ENCODE measurements around the gene PDGFB. TPM values are rescaled to one million over a fixed set of nuclear protein-coding genes. Genes with fewer than 3 reads are reported as not detected.

PDGFB gene
- total RNA-seq, 1 donor from 2014 or later, result 79.6 TPM

GRCh38 chr22:39178206-39179111 is 66.3 kb downstream of the PDGFB start:
- H3K4me3 ChIP-seq (ENCODE audit: low read depth, low read length), result no peak overlapping the region
- TF ChIP-seq CTCF (conservative IDR thresholded peaks at IDR 0.05; ENCODE audit: low read depth, low read length), result no peak
- no peak for DNase-seq (ENCODE audit: low read depth)

- H3K4me3 ChIP-seq (ENCODE audit: low read depth, low read length), result no peak overlapping the region
- no peak for DNase-seq (ENCODE audit: low read depth)
- TF ChIP-seq CTCF (conservative IDR thresholded peaks at IDR 0.05; ENCODE audit: low read depth, low read length), result no peak
Observed at GRCh38 chr22:39177791-39178190, 67.0 kb downstream of the PDGFB start.

GRCh38 chr22:39177456-39177775 is 67.4 kb downstream of the PDGFB start:
- no peak for DNase-seq (ENCODE audit: low read depth)
- no peak overlapping the region for H3K4me3 ChIP-seq (ENCODE audit: low read depth, low read length)
- no peak for TF ChIP-seq CTCF (conservative IDR thresholded peaks at IDR 0.05; ENCODE audit: low read depth, low read length)

GRCh38 chr22:39176714-39177455 is 67.9 kb downstream of the PDGFB start:
- no peak for DNase-seq (ENCODE audit: low read depth)
- no peak overlapping the region for H3K4me3 ChIP-seq (ENCODE audit: low read depth, low read length)
- TF ChIP-seq CTCF (conservative IDR thresholded peaks at IDR 0.05; ENCODE audit: low read depth, low read length), result no peak

- H3K4me3 ChIP-seq (ENCODE audit: low read depth, low read length), result no peak overlapping the region
- TF ChIP-seq CTCF (conservative IDR thresholded peaks at IDR 0.05; ENCODE audit: low read depth, low read length), result no peak
- DNase-seq (ENCODE audit: low read depth), result no peak
Observed at GRCh38 chr22:39176143-39176713, 68.6 kb downstream of the PDGFB start.

- DNase-seq (ENCODE audit: low read depth), result no peak
- H3K4me3 ChIP-seq (ENCODE audit: low read depth, low read length), result no peak overlapping the region
- TF ChIP-seq CTCF (conservative IDR thresholded peaks at IDR 0.05; ENCODE audit: low read depth, low read length), result no peak
Observed at GRCh38 chr22:39175353-39176142, 69.2 kb downstream of the PDGFB start.
